Ecto neural progenitor cell (in vitro differentiated cells): ENCODE results near the gene TES.
"Not testable (repeated sequence)": the region's sequence is repeated elsewhere in the genome, so short reads cannot be mapped to it uniquely, and the experiment has no call there.

Source experiments
- DNase-seq: peaks from one replicate; pipeline ENCODE4 v3.0.0-alpha.2; 2018; ENCODE audit warnings: low spot score

The TES gene, protein sequence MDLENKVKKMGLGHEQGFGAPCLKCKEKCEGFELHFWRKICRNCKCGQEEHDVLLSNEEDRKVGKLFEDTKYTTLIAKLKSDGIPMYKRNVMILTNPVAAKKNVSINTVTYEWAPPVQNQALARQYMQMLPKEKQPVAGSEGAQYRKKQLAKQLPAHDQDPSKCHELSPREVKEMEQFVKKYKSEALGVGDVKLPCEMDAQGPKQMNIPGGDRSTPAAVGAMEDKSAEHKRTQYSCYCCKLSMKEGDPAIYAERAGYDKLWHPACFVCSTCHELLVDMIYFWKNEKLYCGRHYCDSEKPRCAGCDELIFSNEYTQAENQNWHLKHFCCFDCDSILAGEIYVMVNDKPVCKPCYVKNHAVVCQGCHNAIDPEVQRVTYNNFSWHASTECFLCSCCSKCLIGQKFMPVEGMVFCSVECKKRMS

DNA sequence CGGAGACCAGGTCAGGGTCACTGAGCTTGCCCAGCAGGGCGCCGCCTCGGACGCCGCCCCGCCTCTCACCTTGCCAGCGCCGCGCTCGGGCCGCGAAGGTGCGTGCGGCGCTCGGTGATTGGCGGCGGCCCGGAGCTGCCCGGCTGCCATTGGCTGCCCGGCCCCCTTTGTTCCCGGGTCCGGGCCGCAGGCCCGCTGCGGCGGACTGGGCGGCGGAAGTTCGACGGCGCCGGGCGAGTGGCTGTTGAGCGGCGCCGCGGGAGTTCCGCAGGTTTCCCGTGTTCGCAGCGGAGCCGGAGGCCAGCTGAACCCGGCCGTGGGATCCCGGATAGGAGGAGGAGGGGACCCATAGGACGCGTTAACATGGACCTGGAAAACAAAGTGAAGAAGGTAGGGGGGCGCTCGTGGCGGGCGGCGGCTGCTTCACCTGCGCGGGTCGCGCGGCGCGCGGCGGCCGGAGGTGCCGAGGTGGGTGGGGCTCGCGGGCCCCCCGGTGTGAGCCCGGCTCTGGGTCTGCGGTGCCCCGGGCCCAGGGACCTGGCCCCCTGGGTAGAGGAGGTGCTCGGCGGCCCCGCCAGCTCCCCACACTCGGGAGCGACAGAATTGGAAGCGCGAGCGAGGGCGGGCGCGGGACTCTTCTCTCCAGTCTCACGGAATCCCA lies at the start of gene TES:
TES (plus strand) TSS at position 195 of the 661 bp plus-strand sequence; CDS start at position 364, 169 bp downstream.
- DNase-seq, result peak; percentile 78

DNA sequence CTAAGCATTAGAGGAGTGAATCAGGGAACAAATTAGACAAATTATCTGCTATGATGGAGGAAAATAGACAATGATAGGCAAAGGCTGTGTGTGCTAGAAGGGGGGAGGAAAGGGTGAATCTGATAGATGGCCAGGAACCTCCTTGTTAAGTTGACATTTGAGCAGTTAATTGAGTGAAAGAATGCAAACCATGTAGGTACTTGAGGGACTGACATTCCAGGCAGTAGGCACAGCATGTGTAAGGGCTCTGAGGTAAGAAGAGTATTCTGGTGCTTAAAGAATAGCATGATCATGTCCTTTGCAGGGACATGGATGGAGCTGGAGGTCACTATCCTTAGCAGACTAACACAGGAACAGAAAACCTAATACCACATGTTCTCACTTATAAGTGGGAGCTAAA lies 48.6 kb upstream of the TES start:
- DNase-seq, result no peak

DNA sequence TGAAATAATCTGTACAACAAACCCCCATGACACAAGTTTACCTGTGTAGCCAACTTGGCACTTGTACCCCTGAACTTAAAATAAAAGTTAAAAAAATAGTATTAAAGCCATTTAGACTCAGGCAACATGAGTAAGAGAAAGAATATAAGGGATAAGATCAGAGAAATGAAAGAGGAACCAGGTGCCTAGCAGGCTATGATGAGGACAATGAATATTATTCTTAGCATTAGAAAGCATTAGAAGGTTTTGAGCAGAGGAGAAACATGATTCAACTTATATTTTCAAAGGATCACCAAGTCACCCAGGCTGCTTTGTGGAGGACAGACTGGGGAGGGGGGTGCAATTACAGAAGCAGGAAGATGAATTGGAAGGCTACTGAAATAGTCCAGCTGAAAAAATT lies 48.1 kb upstream of the TES start:
- no peak for DNase-seq

DNA sequence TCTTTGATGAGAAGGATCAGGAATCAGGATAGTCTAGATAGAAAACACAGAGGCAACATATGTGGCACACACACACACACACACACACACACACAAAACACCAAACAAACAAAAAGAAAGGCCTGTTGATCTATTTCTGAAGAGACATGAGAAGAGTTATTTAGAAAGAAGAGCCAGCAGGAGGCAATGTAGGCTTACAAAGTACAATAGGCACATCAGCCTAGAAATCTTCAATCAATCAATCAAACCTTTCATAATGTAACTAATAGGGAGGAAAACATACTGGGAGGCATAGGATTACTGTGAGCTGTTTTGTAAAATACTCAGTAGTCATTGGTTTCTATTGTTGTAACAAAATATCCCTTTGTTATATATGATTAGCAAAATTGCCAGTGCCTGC lies 47.3 kb upstream of the TES start:
- no peak for DNase-seq

DNA sequence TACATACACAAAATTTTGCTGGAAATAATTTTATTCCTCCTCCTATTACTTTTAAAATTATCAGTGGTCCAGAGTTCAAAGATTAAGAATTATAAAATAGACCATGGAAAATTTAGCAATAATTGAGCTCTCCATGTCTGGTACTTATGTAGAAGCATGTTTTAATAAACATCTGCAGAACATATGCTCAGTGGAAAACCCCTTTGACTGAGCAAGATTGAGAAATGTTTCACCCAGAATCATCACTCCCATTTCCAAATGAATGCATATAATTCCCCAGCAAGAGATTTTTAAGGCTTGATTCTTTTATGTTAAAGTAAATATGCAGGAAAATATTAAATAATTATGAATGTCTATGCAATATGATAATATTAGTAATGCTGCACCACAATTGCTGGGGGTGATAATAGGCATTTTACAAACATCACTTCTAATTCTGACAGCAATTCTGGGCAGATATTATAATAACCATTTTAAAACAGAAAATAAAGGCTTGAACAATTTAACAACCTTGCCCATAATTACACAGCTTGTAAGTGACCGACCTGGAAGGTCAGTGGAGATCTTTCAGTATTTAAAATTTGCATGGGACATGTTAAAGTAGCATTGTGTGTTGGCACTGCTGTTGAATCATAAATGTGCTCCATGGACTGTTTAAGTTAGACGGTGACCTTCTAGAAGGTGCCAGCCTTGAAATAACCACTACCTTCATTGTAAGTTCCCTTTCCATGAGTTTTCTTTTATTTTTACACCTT lies 45.6 kb upstream of the TES start:
- DNase-seq, result no peak

DNA sequence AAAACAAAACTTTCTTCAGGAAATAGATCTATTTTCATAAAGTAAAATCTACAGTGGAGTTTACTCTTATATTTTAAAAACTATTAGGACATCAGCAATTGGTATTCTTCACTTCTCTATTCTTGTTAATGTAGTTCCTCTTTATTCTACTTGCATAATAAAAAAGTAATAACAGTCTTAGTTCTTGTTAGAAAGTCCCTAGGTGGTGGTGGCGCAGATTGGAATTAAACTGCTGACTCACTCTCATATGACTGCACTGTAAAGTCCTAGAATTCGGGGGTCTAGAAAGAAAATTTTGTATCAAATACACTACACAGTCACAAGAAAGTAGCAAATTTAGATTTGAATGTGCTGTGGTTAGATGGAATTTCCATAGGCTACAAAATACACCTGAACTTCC lies 44.6 kb upstream of the TES start:
- no peak for DNase-seq

DNA sequence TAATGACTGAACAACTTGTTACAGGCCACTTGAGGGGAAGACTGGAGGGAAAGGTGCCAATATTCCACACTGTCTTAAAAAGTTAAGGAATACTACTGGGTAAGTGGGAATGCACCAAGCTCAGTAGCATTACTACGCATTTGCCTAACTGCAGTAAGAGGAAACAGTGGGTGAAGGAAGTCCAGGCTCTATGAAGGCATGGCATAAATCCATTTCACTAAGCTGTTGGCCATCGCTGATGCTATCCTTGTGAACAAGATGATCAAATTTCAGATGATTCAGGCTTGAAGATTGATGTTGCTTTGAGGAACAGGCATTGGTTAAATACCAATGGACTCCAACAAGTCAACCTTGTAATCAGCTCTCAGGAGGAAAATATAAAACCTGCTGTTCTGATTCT lies 44.2 kb upstream of the TES start:
- DNase-seq, result no peak

DNA sequence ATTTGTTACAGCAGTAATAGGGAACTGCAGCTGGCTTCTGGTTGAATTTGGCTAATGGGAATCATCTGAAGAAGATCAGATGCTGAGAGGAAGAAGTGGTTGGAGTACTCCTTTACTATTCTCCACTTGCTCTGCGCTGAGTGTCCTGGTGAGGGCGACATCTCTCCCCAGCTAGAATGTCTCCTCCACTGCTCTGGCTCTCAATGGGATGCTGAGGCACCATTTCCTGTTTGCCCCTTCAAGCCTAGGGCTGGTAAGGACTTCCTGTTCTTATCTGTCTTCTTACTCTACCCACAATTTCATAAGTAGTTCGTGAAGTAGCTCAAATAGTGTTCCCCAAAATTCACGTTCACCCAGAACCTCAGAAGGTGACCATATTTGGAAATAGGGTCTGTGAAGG lies 43.2 kb upstream of the TES start:
- DNase-seq, result no peak

DNA sequence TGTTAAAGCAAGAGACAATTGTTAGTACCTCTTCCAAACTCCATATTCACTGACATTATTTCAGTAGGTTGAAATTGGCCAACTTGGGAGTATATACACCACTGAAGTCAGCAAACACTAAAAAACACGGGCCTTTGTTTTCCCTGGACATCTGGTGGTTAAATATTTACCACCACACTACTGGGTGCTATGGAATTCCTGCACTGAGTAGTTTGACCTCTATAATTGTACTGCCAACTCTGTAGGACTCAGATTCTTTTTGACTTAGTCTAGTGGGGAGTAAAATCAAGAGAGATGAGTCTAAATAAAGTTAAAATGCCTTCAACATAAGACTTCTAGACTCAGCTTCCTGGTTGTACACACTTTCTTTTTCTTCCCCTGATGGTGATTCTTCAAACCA lies 41.3 kb upstream of the TES start:
- DNase-seq, result no peak

DNA sequence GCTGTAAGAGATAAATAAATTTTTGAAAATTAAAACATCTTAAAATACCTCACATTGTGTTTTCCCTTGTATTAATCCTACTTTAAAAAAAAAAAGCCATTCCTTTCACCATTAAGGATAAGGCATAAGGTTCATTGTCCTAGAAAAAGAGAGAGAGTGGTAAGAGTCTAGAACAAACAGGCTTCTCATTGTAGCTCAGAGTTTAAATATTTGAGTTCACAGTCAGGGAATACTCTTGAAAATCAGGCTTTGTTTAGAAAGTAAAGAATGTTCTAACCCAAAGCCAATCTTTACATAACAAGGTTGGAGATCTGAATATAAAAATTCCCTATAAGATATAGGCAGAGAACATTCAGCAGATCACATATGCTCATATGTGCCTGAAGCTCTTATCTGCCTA lies 40.2 kb upstream of the TES start:
- DNase-seq, result no peak

DNA sequence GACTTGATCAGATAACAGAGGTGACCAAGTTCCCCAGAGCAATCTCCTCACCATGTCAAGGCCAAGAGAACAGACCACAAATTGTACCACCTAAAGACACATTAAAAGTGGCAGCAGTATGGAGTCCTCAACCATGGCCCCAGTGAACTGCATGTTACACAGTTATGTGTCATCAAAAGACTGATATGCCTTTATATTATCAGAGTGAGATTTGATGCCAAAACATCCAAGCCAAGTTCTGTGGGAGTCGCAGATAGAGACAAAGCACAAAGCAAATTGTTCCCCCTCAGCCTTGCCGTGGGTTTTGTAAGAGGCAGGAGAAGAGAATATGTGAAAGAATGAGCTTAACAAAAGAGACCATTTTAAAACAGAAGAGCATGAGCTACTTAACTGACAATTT lies 39.2 kb upstream of the TES start:
- no peak for DNase-seq

DNA sequence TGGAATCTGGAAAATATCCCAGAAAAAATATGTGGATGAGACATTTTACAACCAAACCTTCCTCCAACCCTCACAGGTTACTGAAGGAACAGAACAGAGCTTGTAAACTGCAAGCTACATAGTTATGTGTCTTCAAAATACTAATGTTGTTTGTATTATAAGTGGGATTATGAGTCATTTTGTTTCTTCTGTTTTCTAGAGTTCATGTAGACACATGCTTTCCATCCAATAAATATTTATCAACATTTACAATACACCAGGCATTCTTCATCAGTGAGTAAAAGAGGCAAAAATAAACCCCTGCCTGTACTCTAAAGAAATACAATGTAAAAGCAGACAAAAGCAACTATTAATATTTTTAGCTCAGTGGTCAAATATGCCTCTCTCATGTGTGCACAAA lies 38.0 kb upstream of the TES start:
- DNase-seq, result no peak

DNA sequence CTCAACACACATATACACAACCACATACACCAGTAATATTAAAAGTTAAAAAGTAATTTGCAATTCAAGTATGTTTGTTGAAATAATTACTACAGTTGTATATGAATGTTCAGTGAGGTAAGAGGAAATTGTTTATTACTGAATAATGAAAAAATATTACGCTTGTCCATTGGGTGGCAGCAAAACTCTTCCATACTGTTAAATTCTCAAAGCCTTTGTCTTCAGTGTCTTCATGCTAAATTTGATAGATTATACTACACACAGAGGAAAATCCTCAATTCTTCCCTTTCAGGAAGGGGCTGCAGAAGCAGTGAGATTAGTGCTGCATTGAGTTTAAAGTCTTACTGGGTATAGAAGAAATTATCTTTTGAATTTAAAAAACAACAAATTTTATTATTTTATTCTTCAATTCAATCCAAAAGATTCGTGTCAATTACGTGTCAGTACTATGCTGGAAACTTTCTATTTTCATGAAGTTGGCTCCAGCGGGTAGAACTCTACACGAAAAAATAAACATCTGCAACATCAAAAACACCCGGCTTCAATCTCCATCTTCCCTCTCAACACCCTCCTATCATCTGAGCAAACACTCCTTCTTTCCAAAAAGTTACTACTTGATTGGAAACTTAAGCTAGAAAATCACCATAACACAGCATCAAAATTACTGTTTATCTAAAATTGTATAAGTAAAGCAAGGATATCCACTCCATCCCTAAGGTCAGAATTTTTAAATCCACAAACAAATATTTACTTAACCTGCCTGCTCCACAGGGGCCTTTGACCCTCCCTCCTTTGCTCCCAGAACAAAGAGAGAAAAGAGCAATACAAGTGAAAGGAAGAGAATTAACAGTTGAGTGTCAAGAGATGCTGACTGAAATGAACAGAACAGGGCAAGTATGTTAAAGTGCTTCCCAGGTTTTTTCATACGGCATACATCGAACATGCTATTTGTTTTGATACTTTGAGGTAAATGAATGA lies 37.0 kb upstream of the TES start:
- no peak for DNase-seq

DNA sequence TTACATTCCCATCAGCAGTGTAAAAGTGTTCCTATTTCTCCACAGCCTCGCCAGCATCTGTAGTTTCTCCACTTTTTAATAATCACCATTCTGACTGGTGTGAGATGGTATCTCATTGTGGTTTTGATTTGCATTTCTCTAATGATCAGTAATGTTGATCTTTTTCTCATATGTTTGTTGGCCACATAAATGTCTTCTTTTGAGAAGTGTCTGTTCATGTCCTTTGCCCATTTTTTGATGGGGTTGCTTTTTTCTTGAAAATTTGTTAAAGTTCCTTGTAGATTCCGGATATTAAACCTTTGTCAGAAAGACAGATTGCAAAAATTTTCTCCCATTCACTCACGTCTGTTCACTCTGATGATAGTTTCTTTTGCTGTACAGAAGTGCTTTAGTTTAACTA lies 35.2 kb upstream of the TES start:
- DNase-seq, result not testable (repeated sequence)

DNA sequence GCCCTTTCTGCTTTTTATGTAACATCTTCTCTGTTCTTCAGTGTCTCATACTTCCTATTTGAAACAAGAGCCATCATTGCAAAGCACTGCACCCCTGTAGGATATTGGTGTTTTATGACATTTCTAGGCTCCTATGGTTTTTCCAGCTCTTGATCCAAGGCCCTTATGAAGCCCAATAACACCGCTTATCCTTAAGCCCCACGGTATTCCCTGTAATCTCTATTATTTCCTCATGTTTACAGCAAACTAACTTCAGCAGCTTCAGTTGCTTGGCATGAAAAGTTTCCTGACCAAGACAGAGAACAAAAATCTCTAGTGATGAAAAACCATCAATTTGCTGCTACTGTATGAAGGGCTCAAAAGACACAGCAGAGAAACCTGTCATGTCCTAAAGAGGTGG lies 34.1 kb upstream of the TES start:
- no peak for DNase-seq

DNA sequence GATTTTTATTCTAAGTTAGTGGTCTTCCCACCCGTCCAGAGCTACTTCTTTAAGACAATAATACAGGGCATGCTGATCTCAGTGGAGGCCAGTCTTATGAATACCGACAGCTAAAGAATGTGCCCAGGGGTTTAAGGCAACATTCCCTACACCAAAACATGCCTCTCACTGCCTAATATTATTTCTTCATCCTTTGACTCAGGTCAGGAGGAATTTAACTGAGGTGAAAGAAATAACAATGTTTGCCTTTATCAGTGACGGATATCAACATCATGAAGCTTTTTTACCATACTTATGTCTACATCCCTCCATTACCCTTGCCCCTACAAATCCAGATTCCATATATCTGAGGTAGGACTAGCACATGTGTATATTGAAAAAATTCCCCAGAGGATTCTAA lies 33.3 kb upstream of the TES start:
- DNase-seq, result no peak

DNA sequence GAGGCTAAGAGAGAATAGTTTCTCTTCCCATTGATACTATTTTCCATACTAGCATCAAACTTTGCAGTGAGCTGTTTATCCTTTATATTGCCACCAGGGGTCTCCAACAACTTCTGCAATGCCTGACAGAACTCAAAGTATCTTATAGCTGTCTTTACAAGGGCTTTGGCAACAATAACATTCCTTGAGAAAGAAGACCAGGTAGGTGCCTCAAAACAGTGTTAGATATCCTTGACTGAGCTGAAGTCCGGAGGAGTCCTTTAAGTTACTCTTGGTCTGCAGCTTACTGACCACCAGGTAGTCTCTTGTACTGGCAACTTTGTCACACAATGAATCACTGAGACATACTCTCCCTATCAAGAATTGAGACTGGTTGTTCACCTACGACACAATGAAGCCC lies 30.0 kb upstream of the TES start:
- no peak for DNase-seq

DNA sequence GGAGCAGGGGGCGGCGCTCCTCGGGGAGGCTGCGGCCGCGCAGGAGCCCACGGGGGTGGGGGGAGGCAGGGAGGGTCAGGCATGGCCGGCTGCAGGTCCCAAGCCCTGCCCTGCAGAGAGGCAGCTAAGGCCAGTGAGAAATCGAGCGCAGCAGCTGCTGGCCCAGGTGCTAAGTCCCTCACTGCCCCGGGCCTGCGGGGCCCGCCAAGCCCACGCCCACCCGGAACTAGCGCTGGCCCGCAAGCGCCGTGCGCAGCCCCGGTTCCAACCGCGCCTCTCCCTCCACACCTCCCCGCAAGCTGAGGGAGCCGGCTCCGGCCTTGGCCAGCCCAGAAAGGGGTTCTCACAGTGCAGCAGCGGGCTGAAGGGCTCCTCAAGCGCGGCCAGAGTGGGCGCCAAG lies 28.3 kb upstream of the TES start:
- DNase-seq, result no peak

DNA sequence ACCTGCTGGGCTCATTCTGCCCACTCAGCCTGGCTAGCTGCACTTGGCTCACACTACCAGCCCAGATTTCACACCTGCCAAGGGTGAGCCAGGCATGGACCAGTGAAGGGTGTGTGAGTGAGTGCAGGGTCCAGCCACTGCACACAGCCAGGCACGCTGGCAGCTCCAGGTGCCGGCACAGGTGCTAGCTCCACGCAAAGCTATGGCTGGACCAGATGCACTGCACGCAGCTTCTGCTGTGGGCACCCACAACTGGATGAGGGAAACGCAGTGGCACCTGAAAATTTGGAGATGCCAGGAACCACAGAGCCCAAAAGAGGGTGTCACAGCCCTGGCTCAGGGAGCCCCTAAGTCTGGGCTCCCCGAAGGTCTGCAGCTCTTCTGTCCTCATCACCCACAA lies 24.9 kb upstream of the TES start:
- no peak for DNase-seq

DNA sequence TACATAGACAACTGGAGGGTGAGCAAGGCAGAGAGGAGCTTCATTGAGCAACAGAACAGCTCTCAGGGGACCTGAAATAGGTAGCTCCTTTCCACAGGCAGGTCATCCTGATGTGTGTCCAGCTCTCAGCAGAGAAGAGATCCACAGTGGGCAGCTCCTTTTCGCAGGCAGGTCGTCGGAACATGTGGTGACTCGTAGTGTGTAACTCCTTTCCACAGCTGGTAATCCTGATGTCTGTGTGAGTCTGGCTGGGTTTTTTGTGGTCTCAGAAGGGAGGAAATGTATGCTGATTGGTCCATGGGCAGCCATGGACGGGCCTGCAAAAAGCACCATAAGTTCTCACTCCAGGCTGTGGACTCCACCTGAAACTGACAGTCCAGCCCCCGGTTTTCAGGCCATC lies 24.4 kb upstream of the TES start:
- no peak for DNase-seq

DNA sequence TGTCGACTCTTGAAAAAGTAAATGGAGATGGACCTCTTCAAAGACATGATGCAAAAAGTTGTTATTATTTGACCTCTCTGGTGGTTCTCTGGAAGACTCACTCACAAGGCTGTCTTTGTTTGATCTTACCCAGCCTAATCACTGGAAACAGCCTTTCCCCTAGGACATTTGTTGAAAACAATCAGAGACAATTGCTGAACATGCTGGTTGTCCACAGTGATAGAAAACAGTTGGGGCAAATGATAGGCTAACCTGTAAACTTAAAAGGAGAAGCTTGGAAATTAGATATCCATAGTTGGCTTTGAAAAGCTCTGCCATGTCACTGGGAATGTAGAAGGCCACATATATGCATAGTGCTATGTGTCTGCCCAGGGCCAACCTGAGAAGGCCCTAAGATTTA lies 22.9 kb upstream of the TES start:
- no peak for DNase-seq
